Ectodermal cell (in vitro differentiated cells): ENCODE measurements around the gene EEF1A2.
"Not testable (repeated sequence)": the region's sequence is repeated elsewhere in the genome, so short reads cannot be mapped to it uniquely, and the experiment has no call there.

Experiments
- H3K27ac ChIP-seq: 2 replicates; pipeline ENCODE4 v1.7.0; 2013; ENCODE audit warnings: mild to moderate bottlenecking, low read depth, low read length; ENCODE audit not compliant: insufficient read depth, poor library complexity, severe bottlenecking
- H3K27me3 ChIP-seq: 2 replicates; pipeline ENCODE4 v1.7.0; 2013; ENCODE audit warnings: mild to moderate bottlenecking, low read length; ENCODE audit not compliant: insufficient read depth, control insufficient read depth, poor library complexity, severe bottlenecking
- H3K36me3 ChIP-seq: one replicate; pipeline ENCODE4 v1.7.0; 2013; ENCODE audit warnings: low read length; ENCODE audit not compliant: control insufficient read depth, insufficient read depth
- H3K4me1 ChIP-seq: one replicate; pipeline ENCODE4 v1.7.0; 2013; ENCODE audit warnings: low read length; ENCODE audit not compliant: control insufficient read depth, insufficient read depth
- H3K4me3 ChIP-seq: 2 replicates; pipeline ENCODE4 v1.7.0; 2013; ENCODE audit warnings: low read depth, low read length, control low read depth; ENCODE audit not compliant: insufficient read depth
- H3K9me3 ChIP-seq: 2 replicates; pipeline ENCODE4 v1.7.0; 2013; ENCODE audit warnings: mild to moderate bottlenecking, low read length, moderate library complexity; ENCODE audit not compliant: control insufficient read depth
- WGBS, 2 experiments: methylation state at CpG; one replicate each; pipeline ENCODE4 v1.1.7; 2013; ENCODE audit warnings: missing lambda C conversion rate in 2 of 2; 5-methylcytosine and 5-hydroxymethylcytosine counted together

The EEF1A2 gene

GRCh38 chr20:63484651-63485403 lies 14.1 kb downstream of the EEF1A2 start:
- 79 to 85% methylated on average over 18 of the region's 18 CpGs for WGBS, 2 experiments
- Histone ChIP-seq H3K4me3 (no peak overlapping the region), H3K27ac (no peak overlapping the region), H3K9me3 (no peaks in the 10 kb centered on the region), H3K27me3 (peaks cover 30% of the 10 kb centered on the region), H3K4me1 (peaks cover 11% of the 10 kb centered on the region), H3K36me3 (no peaks in the 10 kb centered on the region)

- Histone ChIP-seq H3K9me3 (no peaks in the 10 kb centered on the region), H3K27ac (no peak overlapping the region), H3K27me3 (peaks cover 24% of the 10 kb centered on the region), H3K4me1 (peaks cover 11% of the 10 kb centered on the region), H3K4me3 (no peak overlapping the region), H3K36me3 (no peaks in the 10 kb centered on the region)
- WGBS, 2 experiments, result 68 to 71% methylated on average over 17 of the region's 17 CpGs
Observed at GRCh38 chr20:63484236-63484635, 14.6 kb downstream of the EEF1A2 start.

GRCh38 chr20:63483834-63484233 lies 15.0 kb downstream of the EEF1A2 start:
- Histone ChIP-seq H3K4me1 (peaks cover 11% of the 10 kb centered on the region), H3K4me3 (no peak overlapping the region), H3K9me3 (no peaks in the 10 kb centered on the region), H3K27me3 (peaks cover 20% of the 10 kb centered on the region), H3K27ac (no peak overlapping the region), H3K36me3 (no peaks in the 10 kb centered on the region)
- WGBS, 2 experiments, result 72 to 78% methylated on average over 12 of the region's 12 CpGs

GRCh38 chr20:63482021-63482587 lies 16.8 kb downstream of the EEF1A2 start:
- Histone ChIP-seq H3K4me1 (peaks cover 8% of the 10 kb centered on the region), H3K9me3 (no peaks in the 10 kb centered on the region), H3K27ac (no peak overlapping the region), H3K4me3 (no peak overlapping the region), H3K27me3 (peaks cover 4% of the 10 kb centered on the region), H3K36me3 (no peaks in the 10 kb centered on the region)
- WGBS, 2 experiments, result 48 to 52% methylated on average over 11 of the region's 11 CpGs

GRCh38 chr20:63481503-63481902 lies 17.4 kb downstream of the EEF1A2 start:
- H3K27me3 ChIP-seq, result no peaks in the 10 kb centered on the region

GRCh38 chr20:63479695-63480419 lies 19.0 kb downstream of the EEF1A2 start:
- H3K27me3 ChIP-seq, result peaks cover 11% of the 10 kb centered on the region
- not testable (repeated sequence) for H3K9me3 ChIP-seq, H3K4me3 ChIP-seq, H3K4me1 ChIP-seq, H3K27ac ChIP-seq, H3K36me3 ChIP-seq
- WGBS, 2 experiments, result 88 to 90% methylated on average over 32 of the region's 32 CpGs

More at GRCh38 chr20:63481503-63481902, 17.4 kb downstream of the EEF1A2 start:
- H3K27ac ChIP-seq, result no peak overlapping the region
- no peaks in the 10 kb centered on the region for H3K36me3 ChIP-seq
- H3K4me1 ChIP-seq, result peaks cover 8% of the 10 kb centered on the region
- no peaks in the 10 kb centered on the region for H3K9me3 ChIP-seq
- no peak overlapping the region for H3K4me3 ChIP-seq
- 77 to 78% methylated on average over 12 of the region's 12 CpGs for WGBS, 2 experiments

- no peak overlapping the region for H3K27ac ChIP-seq
- H3K4me1 ChIP-seq, result peaks cover 13% of the 10 kb centered on the region
- H3K9me3 ChIP-seq, result no peaks in the 10 kb centered on the region
- 93% methylated on average over 34 of the region's 34 CpGs for WGBS, 2 experiments
- peaks cover 23% of the 10 kb centered on the region for H3K27me3 ChIP-seq
- no peaks in the 10 kb centered on the region for H3K36me3 ChIP-seq
- H3K4me3 ChIP-seq, result no peak overlapping the region
Observed at GRCh38 chr20:63478346-63479302, 20.3 kb downstream of the EEF1A2 start.

GRCh38 chr20:63477944-63478343 lies 20.9 kb downstream of the EEF1A2 start:
- Histone ChIP-seq H3K27ac (no peak overlapping the region), H3K9me3 (no peaks in the 10 kb centered on the region), H3K36me3 (no peaks in the 10 kb centered on the region), H3K4me3 (no peak overlapping the region), H3K27me3 (peaks cover 30% of the 10 kb centered on the region), H3K4me1 (peaks cover 17% of the 10 kb centered on the region)
- WGBS, 2 experiments, result 87 to 90% methylated on average over 17 of the region's 17 CpGs

- no peak overlapping the region for H3K27ac ChIP-seq
- WGBS, 2 experiments, result 65 to 67% methylated on average over 21 of the region's 21 CpGs
- peaks cover 13% of the 10 kb centered on the region for H3K4me1 ChIP-seq
- H3K36me3 ChIP-seq, result no peaks in the 10 kb centered on the region
- peaks cover 32% of the 10 kb centered on the region for H3K27me3 ChIP-seq
- no peak overlapping the region for H3K4me3 ChIP-seq
- no peaks in the 10 kb centered on the region for H3K9me3 ChIP-seq
Observed at GRCh38 chr20:63477061-63477616, 21.7 kb downstream of the EEF1A2 start.
